Measurements from ENCODE around the gene SYT11. TPM values are rescaled to one million over a fixed set of nuclear protein-coding genes. Genes with fewer than 3 reads are reported as not detected.
A peak's percentile ranks its signal among the peaks of the same experiment; 100 is the strongest.
"Not testable (repeated sequence)": the region's sequence is repeated elsewhere in the genome, so short reads cannot be mapped to it uniquely, and the experiment has no call there.

SYT11 gene
- total and polyA plus RNA-seq, 12 donors = 1.1 to 28.2 (median 8.1) TPM

- H3K4me1 ChIP-seq (replicated peaks in 1 of 2) = peaks cover 0 to 9% of the 10 kb centered on the region in 2 donors
- 95 to 96% (median 96%) methylated on average over 7 to 11 of the region's 11 CpGs for WGBS, 4 donors
- peak in 3 of 7 donors; percentile 5 to 20 (median 18) for DNase-seq
- H3K4me3 ChIP-seq = no peak overlapping the region
- no peak overlapping the region for H3K27ac ChIP-seq
- H3K27me3 ChIP-seq = no peaks in the 10 kb centered on the region
- TF ChIP-seq POLR2A (IDR thresholded peaks at IDR 0.05) = no peak
- TF ChIP-seq, protein P1, sequence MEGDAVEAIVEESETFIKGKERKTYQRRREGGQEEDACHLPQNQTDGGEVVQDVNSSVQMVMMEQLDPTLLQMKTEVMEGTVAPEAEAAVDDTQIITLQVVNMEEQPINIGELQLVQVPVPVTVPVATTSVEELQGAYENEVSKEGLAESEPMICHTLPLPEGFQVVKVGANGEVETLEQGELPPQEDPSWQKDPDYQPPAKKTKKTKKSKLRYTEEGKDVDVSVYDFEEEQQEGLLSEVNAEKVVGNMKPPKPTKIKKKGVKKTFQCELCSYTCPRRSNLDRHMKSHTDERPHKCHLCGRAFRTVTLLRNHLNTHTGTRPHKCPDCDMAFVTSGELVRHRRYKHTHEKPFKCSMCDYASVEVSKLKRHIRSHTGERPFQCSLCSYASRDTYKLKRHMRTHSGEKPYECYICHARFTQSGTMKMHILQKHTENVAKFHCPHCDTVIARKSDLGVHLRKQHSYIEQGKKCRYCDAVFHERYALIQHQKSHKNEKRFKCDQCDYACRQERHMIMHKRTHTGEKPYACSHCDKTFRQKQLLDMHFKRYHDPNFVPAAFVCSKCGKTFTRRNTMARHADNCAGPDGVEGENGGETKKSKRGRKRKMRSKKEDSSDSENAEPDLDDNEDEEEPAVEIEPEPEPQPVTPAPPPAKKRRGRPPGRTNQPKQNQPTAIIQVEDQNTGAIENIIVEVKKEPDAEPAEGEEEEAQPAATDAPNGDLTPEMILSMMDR (IDR thresholded peaks at IDR 0.05) = no peak
- no peaks in the 10 kb centered on the region for H3K36me3 ChIP-seq (replicated peaks in 1 of 2)
- no peaks in the 10 kb centered on the region for H3K9me3 ChIP-seq (replicated peaks in 1 of 3)
- intact Hi-C loops (cut with DNase I) = no loop called here
Observed at GRCh38 chr1:155834296-155834926, 25.0 kb upstream of the SYT11 start.

GRCh38 chr1:155834927-155835399 lies 24.4 kb upstream of the SYT11 start:
- WGBS, 4 donors = 81 to 97% (median 88%) methylated on average over 8 to 9 of the region's 9 CpGs

DNA sequence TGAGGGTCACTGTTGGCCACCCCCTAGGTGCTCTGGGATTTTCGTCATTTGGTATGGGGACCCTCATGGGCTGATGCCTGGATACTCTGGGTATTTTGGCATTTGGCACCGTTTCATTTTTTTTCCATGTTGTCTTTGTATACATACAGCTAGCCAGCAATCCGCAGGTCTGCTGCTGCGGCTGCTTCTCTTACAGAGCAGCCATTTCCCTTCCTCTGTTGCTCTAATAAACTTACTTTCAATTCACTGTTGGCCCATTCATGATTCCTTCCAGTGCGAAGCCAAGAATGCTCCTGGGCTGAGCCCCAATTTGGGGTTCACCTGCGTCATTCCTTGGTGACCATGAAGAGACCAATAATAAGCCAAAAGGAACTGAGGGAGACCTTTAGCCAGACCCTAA lies 23.8 kb upstream of the SYT11 start:
- H3K4me3 ChIP-seq = no peak overlapping the region
- TF ChIP-seq, protein P1 (IDR thresholded peaks at IDR 0.05) = no peak
- no peak for TF ChIP-seq POLR2A (IDR thresholded peaks at IDR 0.05)
- H3K27ac ChIP-seq = no peak overlapping the region
- H3K4me1 ChIP-seq (replicated peaks in 1 of 2) = peaks cover 0 to 9% of the 10 kb centered on the region in 2 donors
- no peaks in the 10 kb centered on the region for H3K9me3 ChIP-seq (replicated peaks in 1 of 3)
- H3K36me3 ChIP-seq (replicated peaks in 1 of 2) = no peaks in the 10 kb centered on the region
- 94 to 98% (median 96%) methylated on average over 6 of the region's 6 CpGs for WGBS, 4 donors
- intact Hi-C loops (cut with DNase I) = no loop called here
- DNase-seq = peak in 2 of 7 donors; percentile 3 to 28
- H3K27me3 ChIP-seq = no peaks in the 10 kb centered on the region

More at GRCh38 chr1:155834927-155835399, 24.4 kb upstream of the SYT11 start:
- H3K4me1 ChIP-seq (replicated peaks in 1 of 2); H3K4me3 ChIP-seq; intact Hi-C loops (cut with DNase I); H3K36me3 ChIP-seq (replicated peaks in 1 of 2); H3K9me3 ChIP-seq (replicated peaks in 1 of 3); H3K27me3 ChIP-seq; H3K27ac ChIP-seq; DNase-seq: not testable (repeated sequence)

DNA sequence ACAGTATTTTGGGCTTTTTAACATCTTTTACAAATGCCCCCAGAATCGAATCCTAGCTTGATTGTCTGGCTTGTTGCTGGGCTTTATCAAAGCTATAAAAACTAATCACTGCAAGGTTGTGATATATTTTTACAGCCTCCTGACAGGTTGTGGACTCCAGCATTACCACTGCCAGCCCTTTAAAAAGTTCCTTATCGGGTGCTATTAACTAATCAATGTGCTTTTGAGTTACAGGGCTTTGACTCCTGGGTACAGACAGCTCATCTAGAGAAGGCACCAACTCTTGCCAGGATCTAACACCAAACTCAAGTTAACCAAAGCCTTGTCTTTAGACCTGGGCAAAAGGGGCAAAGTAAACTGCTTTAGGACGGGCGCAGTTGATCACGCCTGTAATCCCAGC lies 19.0 kb upstream of the SYT11 start:
- no peak overlapping the region for H3K4me3 ChIP-seq
- H3K27me3 ChIP-seq = no peaks in the 10 kb centered on the region
- H3K9me3 ChIP-seq (replicated peaks in 1 of 3) = no peaks in the 10 kb centered on the region
- peaks cover 0 to 4% of the 10 kb centered on the region in 2 donors for H3K36me3 ChIP-seq (replicated peaks in 1 of 2)
- no peak for DNase-seq
- 89 to 96% (median 96%) methylated on average over 5 of the region's 5 CpGs for WGBS, 4 donors
- no peaks in the 10 kb centered on the region for H3K4me1 ChIP-seq (replicated peaks in 1 of 2)
- intact Hi-C loops (cut with DNase I) = loop anchor here in 1 of 2 donors (10.0 kb wide), 1 partner anchor 74 kb away; the partner anchor contains the start of gene RIT1
- H3K27ac ChIP-seq = no peak overlapping the region
- TF ChIP-seq, protein P1 (IDR thresholded peaks at IDR 0.05) = no peak
- no peak for TF ChIP-seq POLR2A (IDR thresholded peaks at IDR 0.05)
